Stimulated activated naive CD4-positive, alpha-beta T cell (primary cell): ENCODE results near the gene PHACTR2.
A peak's percentile ranks its signal among the peaks of the same experiment; 100 is the strongest.
"Not testable (repeated sequence)": the region's sequence is repeated elsewhere in the genome, so short reads cannot be mapped to it uniquely, and the experiment has no call there.

Source experiments
- DNase-seq, 6 experiments: peaks; one replicate each; lab custom pipeline; 2025; lab: John Stamatoyannopoulos, UW

PHACTR2 gene

DNA sequence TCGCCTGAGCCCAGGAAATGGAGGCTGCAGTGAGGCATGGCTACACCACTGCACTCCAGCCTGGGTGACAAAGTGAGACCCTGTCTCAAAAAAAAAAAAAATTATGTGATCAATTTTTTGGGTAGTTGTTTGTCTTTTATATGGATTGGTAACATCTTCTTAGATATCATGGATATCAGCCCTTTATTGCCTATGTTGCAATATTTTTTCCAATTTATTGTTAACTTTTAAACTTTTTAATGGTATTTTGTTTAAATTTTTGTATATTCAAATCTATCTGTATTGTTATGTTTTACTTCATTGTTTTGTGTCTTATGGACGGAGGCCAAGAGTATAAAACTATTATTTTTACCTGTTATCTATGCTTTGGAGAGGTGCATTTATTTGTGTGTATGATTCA, 133.0 kb downstream of the PHACTR2 start:
- DNase-seq = no peak

DNA sequence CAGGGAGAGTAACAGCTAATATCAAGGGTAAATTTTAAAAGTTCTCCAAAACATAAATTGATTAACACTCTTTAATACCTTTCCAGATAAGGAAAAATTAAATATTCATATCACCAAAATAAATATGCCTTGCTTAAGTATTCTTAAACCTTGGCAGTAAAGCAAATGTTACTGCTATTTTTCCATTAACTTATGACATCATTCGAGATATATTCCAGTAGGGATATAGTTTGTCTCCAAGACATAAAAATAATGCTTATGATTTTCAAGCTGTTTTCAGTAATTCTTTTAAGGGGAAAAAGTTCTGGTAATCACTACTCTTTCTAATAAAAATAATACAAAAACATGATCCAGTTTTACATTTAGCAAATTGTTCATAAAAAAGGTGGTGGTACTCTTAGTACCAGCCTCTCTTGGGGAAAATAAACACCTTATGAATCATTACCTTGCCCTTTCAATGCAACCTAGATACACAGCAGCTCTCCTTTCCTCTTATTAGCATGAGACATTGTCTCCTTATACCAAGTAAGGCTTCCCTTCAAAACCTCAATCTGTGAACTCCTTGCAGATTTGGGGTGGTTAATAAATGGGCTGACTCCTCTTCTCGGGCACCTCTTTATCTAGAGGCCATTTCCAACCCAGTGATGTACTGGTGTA, 133.9 kb downstream of the PHACTR2 start:
- no peak for DNase-seq

DNA sequence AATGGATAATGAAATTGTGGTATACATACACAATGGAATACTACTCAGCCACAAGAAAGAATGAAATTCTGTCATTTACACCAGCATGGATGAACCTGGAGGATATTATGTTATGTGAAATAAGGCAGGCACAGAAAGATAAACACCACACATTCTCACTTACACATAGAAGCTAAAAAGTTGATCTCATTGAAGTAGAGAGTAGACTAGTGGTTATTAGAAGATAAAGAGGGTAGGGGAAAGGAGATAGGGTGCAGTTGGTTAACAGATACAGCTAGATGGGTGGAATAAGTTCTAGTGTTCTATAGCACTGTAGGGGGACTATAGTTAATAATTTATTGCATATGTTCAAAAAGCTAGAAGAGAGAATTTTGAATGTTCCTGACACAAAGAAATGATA, 139.9 kb downstream of the PHACTR2 start:
- DNase-seq = no peak

DNA sequence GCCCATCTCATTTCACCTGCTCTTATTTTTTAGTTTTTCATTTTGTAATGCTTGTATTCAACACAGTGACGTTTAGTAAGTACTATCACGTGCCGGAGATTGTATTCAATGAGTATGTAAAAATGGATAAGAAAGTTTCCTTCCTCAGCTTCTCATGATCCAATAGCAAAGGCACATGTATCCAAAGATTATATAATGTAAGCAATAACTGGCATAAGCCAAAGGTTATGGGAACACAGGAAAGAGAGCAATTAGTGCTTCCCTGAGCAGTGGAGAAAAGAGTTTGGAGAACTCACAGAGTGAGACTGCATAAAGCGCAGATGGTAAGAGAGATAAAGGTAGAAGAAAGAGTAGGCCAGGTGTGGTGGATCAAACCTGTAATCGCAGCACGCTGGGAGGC, 143.6 kb downstream of the PHACTR2 start:
- DNase-seq = no peak

DNA sequence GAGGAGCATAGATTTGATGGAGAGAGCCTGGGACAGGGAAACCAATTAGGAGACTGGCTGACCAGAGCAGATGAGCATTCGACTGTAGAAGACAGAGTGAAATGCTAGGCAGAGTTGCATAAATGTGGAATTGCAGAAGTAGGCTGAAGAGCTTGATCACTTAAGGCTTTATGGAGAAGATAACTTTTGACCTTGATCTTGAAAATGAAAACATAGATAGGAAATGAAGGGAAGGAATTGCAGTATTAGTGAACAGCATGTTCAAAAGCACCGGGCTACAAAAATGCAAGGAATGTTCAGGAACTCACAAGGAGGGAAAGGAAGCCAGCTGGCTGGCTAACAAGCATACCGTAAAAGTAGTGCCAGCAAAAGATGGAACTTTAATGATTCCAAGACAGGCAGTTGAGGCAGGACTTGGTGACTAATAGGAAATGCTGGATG, 144.8 kb downstream of the PHACTR2 start:
- DNase-seq = no peak

DNA sequence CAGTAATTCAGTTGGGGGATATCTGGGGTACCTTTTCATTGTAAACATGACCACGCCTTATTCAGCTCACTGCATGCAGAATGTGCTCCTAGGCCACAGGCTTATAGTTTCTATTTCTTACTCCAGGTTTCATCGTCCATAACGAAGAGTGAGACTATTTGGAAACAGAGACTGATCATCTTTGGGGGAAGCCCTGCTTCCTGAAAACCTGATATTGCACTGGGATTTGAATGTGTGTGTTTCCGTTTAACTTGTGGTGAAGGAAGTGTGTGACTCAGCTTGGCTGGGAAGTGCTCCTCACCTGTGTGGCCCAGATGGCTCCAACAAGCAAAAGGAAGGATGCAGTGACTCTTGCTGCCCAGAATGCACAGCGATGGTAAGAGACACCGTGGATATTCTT, 145.8 kb downstream of the PHACTR2 start:
- no peak for DNase-seq

DNA sequence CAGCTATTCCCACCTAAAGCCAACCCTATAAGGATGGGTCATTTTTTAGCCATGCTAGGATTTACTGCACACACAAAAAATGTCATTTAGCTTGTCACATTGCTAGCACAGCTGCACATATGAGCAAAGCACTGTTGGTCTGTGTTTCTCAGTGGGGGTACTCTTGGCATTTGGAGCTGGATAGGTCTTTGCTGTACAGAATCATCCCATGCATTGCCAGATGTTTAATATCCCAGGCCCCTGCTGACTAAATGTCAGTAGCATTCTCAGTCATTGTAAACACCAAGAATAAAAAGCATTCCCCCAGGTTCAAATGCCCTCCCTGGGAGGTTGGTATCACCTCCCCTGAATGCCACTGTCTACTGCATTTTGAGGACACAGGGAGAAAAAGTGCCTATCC, 150.8 kb downstream of the PHACTR2 start:
- no peak for DNase-seq

DNA sequence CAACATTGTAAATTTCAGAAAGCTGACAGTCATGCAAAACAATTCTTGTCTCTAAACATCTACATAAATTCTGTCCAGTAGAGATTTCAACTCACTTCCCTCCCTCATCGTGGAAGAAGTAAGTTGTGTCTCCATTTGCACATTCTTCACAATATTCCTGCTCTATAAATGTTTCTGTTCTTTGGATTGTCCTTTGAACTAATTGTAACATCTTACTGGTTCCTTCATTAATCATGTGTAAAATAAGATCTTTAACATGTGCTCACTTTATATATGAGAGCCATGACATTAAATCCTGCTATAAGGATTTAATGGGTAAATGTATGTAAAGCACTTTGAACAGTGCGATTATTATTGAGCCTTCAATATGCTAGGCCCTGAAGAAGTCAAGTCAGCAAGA, 158.4 kb downstream of the PHACTR2 start:
- DNase-seq = no peak

DNA sequence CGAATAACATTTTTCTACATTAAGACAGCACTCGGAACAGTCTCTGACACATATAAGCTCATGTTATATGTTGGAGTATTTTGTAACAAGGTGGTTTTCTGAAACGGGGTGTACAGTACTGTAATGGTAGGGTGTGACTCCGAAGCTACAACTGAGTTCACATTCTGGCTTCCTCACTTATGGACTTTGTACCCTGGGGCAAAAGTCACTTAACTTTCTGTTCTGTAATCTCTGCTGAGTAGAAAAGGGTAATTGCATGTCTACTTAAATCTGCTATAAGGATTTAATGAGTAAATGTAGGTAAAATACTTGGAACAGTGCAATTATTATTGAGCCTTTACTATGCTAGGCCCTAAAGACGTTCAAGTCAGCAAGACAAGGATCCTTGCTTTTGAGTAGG, 160.6 kb downstream of the PHACTR2 start:
- DNase-seq = no peak

DNA sequence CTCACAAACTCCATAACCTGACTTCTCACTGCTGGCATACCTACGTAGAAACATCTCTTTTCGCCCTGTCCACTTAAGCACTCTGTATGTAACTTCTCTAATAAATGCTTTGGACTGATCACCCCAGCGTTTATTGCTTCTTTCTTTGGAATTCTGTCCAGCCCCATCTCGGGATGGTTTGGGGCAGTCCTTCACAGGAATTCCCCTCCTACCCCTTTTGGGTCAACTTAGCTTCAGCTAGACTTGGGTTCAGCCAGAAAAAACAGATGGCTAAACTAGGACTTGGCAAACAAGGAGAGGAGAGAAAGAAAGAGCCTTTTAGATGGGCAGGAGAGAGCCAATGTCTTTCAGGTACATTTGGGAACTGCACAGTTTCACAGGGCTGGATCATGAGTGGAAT, 161.4 kb downstream of the PHACTR2 start:
- DNase-seq = no peak

DNA sequence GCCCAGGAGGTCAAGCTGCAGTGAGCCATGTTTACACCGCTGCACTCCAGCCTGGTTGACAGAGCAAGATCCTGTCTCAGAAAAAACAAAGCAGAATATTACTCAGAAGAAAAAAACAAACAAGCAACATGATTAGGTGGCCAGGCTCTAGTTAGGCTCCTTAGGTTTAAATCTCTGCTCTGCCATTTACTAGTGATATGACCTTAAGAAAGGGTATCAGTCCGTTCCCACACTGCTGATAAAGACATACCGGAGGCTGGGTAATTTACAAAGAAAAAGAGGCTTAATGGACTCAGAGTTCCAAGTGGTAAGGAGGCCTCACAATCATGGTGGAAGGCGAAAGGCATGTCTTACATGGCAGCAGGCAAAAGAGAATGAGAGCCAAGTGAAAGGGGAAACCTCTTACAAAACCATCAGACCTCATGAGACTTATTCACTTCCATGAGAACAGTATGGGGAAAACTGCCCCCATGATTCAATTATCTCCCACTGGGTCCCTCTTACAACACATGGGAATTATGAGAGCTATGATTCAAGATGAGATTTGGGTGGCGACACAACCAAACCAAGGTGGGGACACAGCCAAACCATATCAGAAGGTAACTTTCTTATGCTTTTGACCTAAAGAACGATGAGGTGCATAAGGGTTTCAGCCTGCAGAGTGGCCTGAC, 163.0 kb downstream of the PHACTR2 start:
- DNase-seq = no peak

DNA sequence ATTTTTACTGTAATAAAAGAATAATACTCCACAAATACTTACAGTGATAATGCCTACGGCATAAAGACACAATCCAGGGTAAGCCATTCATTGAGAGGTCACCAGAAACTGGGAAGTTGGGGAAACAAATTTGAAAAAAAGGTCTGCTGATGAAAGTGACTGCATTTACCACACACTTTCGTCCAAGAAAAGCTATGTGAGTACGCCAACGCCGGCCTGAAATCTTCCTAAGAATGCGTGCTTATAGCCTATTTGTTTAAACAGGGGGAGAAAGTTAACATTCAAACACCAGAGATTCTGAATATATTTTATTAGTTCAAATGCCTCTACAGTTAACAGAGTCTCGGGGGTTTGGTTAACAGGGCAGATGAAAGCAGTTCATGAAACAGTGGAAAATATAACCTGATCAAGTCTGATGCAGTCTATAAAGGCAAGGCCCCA, 164.7 kb downstream of the PHACTR2 start:
- DNase-seq = no peak

DNA sequence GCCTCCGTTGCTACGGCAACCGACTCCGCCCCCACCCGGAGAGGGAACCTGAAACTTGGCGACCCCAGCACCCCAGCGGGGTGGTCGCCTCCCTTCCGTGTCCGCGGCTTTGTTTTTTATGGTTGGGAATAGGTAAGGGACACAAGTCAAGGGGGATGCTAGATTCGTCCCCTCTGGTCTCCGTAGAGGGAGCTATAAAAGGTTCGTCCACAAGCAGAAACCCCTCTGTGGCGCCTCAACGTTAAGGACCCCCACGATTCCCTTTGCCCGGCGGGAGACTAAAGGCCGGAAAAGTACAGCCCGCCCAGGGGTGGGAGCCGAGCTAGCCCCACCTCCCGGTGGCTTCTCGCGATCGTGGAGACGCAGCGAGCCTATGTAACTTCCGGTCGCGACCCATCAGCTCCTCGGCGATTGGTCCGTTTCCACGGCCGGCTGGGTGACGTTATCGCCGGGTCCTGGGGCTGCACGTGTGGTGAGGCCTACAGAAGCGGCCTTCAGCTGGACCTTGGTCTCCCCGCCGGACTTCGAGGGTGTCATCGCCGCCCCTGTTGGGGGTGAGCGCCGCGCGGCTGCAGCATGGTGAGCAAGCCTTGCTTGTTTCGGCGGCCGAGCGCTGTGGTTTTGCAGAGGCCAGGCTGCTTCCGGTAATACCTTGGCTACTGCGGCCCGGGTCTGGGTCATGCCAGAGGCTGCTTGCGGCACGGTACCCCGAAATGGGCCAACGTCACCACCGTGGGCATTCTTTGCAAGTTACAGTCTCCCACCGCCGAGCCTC, 165.3 kb downstream of the PHACTR2 start, which contains the start of gene LTV1:
Gene LTV1 (plus strand): TSS at position 437 of the 775 bp plus-strand sequence. CDS start 140 bp downstream, at position 577.
- DNase-seq = peak; percentile 83 to 92 (median 86)

DNA sequence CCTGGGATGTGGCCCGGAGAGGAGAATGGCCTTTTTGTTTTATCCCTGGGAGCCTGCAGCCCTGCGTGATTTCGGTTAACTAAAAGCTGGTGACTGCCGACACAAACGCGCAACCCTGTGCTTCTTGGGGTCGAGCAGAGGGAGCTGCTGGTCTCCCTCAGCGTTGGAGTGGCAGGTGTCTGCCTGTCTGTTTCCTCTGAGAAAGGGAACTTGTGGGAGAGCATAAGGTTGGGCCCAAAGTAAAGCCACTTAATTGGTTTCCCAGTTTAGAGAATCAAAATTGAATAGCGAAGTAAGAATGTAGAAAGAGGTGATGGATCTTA, 165.9 kb downstream of the PHACTR2 start:
- peak in 1 of 6 experiments; percentile 53 for DNase-seq

DNA sequence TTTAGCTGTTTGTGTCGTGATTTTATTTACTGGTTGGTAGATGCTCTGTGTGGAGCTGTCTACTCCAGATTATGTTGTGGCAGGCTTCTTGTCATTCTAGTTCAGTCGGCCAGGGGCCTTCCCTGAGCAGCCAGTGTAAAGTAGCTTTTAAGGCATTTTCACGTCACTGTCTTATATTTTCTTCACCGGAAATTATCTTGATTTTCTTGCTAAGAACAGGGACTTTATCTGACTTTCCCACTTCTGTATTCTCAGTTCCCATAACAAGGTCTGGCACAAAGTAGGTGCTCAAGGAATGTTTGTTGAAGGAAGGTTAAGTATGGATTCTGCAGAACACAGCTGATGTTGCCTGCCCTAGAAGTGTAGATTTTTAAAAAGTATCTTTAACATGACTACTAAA, 166.2 kb downstream of the PHACTR2 start:
- peak in 1 of 6 experiments; percentile 42 for DNase-seq

DNA sequence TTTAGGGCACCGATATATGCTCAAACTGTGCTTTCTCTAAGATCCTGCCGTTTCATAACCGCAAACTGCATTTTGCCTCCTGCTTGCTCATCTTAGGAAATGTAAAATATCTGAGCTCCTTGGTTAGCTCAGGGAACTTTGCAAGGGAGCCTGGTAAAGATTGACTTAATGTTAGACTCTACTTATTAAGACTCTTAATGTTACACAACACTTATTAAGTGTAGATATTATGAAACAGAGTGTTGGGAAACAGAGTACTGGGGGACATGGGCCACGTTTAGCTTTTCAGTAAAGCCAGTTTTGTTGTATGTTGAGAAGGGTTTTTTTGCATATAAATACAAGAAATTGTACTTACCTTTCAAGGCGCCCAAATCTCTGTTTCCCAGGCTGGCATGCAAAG, 167.3 kb downstream of the PHACTR2 start:
- no peak for DNase-seq

DNA sequence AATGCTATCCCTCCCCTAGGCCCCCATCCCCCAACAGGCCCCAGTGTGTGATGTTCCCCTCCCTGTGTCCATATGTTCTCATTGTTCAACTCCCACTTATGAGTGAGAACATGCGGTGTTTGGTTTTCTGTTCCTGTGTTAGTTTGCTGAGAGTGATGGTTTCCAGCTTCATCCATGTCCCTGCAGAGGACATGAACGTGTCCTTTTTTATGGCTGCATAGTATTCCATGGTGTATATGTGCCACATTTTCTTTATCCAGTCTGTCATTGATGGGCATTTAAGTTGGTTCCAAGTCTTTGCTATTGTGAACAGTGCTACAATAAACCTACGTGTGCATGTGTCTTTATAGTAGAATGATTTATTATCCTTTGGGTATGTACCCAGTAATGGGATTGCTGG, 173.9 kb downstream of the PHACTR2 start:
- DNase-seq = not testable (repeated sequence)

DNA sequence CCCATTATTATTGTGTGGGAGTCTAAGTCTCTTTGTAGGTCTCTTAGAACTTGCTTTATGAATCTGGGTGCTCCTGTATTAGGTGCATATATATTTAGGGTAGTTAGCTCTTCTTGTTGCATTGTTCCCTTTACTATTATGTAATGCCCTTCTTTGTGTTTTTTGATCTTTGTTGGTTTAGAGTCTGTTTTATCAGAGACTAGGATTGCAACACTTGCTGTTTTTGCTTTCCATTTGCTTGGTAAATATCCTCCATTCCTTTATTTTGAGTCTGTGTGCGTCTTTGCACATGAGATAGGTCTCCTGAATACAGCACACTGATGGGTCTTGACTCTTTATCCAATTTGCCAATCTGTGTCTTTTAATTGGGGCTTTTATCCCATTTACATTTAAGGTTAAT, 177.3 kb downstream of the PHACTR2 start:
- DNase-seq = not testable (repeated sequence)

DNA sequence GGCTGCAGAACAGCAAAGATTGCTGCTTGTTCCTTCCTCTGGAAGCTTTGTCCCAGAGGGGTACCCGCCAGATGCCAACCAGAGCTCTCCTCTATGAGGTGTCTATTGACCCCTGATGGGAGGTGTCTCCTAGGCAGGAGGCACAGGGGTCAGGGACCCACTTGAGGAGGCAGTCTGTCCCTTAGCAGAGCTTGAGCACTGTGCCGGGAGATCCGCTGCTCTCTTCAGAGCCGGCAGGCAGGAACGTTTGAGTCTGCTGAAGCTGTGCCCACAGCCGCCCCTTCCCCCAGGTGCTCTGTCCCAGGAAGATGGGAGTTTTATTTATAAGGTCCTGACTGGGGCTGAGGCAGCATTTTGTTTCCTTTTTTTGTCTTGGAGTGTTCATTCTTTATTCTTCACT, 179.0 kb downstream of the PHACTR2 start:
- not testable (repeated sequence) for DNase-seq

DNA sequence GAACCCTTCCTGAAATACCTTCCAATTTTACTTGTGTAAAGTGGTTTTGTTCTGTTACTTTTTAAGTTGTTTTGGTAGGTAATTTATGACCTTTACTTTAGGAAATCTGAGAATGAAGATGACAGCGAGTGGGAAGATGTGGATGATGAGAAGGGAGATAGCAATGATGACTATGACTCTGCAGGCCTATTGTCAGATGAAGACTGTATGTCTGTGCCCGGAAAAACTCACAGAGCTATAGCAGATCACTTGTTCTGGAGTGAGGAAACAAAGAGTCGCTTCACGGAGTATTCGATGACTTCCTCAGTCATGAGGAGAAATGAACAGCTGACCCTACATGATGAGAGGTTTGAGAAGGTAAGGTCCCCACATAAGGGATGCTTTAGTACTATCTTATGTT, 179.9 kb downstream of the PHACTR2 start:
- no peak for DNase-seq

DNA sequence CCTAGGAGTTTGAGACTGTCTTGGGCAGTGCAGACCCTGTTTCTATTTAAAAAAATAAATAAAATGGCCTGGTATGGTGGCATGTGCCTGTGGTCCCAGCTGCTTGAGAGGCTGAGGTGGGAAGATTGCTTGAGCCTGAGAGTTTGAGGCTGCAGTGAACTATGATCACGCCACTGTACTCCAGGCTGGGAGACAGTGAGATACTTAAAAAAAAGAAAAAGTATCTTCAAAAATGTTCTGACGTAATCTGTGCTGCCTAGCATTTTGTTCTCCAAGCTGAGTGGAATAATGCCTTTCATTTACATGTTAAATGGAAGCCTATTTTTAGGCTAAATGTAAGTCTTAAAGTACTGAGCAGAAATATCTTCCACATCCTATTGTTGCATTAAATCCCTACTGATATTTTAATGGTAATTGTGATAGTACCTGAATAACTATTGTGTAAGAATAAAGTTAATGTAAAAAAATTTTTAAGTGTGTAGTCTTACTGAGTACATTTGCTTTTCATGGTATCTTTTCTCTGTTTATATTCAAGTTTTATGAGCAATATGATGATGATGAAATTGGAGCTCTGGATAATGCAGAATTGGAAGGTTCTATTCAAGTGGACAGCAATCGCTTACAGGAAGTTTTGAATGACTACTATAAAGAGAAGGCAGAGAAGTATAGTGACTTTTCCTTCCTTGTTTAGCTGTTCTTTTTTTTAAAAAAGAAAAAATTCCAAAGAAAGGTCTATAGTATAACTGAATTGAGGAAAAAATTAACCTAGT, 182.3 kb downstream of the PHACTR2 start:
- DNase-seq = no peak

DNA sequence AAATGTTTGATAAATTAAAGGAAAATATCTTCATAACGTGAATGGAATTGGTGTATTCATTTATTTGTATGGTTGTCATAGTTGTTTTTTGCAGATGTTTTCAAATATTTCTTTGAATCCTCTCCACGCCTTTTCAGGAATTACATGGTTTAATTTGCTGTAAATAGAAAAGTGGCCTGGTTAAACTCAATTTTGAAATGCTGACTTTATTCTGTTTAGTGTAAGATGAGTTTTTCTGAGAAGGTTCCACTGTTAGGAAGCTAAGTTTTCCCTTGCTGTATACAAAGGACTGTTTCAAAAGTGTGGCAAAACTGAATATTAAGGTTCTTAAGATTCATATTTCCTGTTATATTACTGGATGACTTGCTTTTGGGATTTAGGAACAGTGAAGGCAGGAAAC, 186.0 kb downstream of the PHACTR2 start:
- DNase-seq = no peak
